ENCODE data around the gene GTF2H3.

Gene GTF2H3

DNA sequence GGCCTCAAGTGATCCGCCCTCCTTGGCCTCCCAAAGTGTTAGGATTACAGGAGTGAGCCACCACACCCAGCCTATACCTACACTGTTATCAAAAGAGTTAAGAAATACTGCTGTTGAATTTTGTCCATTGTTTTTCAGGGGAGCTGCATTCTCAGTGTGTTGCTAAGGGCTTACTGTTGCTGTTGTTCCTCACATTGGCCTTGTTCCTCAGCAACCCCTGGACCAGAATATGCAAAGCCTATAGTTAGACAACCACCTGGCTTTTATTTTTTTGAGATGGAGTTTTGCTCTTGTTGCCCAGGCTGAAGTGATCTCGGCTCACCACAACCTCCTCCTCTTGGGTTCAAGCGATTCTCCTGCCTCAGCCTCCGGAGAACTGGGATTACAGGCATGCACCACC lies 73.8 kb downstream of the GTF2H3 start:
- DNase-seq (ENCODE audit: low read depth in 2 of 2), result no peak
